RWPE1 (cell line): Measurements from ENCODE around the gene VARS1.
"Not testable (repeated sequence)": the region's sequence is repeated elsewhere in the genome, so short reads cannot be mapped to it uniquely, and the experiment has no call there.

Experiments used
- CTCF ChIA-PET: fragments of 350-600 bp; sonication (Branson Sonifier 250); formaldehyde crosslinking; extraction: SDS; loops from one replicate; lab custom pipeline; 2021; lab: Yijun Ruan, JAX
- POLR2A ChIA-PET: fragments of 400-600 bp; formaldehyde crosslinking; extraction: SDS; loops from one replicate; lab custom pipeline; 2020; ENCODE audit warnings: antibody characterized with exemption; ENCODE audit not compliant: low non-redundant PET; lab: Yijun Ruan, JAX
- DNase-seq: peaks from one replicate; pipeline ENCODE4 v3.0.0; 2012; ENCODE audit warnings: low spot score
- H3K27ac ChIP-seq: fragments of 450-650 bp; 2 replicates; pipeline ENCODE4 v1.5.1; 2017
- TF ChIP-seq, protein P1 (sequence below): fragments of 450-650 bp; conservative IDR thresholded peaks from 2 replicates; pipeline ENCODE4 v1.5.1; 2017; ENCODE audit warnings: low read depth, mild to moderate bottlenecking

The VARS1 gene

DNA sequence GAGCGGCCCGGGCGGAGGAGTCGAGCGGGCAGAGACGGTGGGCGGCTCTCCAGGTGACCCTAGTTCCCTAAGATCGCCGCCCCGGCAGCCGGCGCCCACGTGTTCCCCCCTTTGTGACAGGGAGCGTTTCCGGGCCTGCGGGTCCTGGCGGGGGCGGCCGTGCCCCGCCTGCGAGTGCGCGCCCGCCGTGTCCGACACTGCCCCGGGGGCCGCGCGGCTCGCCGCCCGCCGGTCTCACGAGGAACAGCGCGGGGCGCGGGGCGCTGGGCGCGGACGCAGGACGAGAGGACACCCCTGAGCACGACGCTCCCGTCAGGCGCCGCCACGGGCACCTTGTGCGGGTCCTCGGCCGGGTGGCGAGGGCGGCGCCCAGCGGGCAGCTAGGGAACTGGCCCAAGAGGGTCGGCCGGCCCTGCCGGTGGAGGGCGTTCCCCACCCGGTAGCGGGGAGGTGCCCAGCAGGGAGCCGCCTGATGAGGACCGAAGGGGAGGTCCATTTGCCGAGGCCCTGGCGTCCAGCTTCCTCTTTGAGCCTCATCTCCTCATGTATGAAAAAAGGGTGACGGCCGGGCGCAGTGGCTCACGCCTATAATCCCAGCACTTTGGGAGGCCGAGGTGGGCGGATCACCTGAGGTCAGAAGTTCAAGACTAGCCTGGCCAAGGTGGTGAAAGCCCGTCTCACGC, at the start of gene VARS1:
Gene VARS1, minus strand, starts transcription at position 137 of the 683 bp plus-strand sequence. CDS start 535 bp downstream, outside the sequence.
- POLR2A ChIA-PET: interaction anchor here (0.6 to 1.0 kb wide), 3 partner anchors 12 to 37 kb away, joined by 3 to 4 read pairs (median 4); no protein-coding TSS in a partner anchor
- TF ChIP-seq, protein P1, sequence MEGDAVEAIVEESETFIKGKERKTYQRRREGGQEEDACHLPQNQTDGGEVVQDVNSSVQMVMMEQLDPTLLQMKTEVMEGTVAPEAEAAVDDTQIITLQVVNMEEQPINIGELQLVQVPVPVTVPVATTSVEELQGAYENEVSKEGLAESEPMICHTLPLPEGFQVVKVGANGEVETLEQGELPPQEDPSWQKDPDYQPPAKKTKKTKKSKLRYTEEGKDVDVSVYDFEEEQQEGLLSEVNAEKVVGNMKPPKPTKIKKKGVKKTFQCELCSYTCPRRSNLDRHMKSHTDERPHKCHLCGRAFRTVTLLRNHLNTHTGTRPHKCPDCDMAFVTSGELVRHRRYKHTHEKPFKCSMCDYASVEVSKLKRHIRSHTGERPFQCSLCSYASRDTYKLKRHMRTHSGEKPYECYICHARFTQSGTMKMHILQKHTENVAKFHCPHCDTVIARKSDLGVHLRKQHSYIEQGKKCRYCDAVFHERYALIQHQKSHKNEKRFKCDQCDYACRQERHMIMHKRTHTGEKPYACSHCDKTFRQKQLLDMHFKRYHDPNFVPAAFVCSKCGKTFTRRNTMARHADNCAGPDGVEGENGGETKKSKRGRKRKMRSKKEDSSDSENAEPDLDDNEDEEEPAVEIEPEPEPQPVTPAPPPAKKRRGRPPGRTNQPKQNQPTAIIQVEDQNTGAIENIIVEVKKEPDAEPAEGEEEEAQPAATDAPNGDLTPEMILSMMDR: peak; percentile 86
- peak within 1 kb of the TSS; percentile 92 for H3K27ac ChIP-seq
- CTCF ChIA-PET: interaction anchor here (0.6 to 1.1 kb wide), 9 partner anchors 10 to 43 kb away, joined by 3 to 5 read pairs (median 4); no protein-coding TSS in a partner anchor
- peak; percentile 93 for DNase-seq

GRCh38 chr6:31844507-31844906, 49.0 kb upstream of the VARS1 start:
- ChIA-PET CTCF (no interaction called here), POLR2A (no interaction called here)
- no peak for DNase-seq
- H3K27ac ChIP-seq: peak overlapping the region; percentile 70
- TF ChIP-seq, protein P1: no peak

GRCh38 chr6:31842053-31842452, 46.5 kb upstream of the VARS1 start:
- H3K27ac ChIP-seq: peak overlapping the region; percentile 70
- POLR2A ChIA-PET: no interaction called here
- no peak for DNase-seq
- TF ChIP-seq, protein P1: no peak
- CTCF ChIA-PET: no interaction called here

DNA sequence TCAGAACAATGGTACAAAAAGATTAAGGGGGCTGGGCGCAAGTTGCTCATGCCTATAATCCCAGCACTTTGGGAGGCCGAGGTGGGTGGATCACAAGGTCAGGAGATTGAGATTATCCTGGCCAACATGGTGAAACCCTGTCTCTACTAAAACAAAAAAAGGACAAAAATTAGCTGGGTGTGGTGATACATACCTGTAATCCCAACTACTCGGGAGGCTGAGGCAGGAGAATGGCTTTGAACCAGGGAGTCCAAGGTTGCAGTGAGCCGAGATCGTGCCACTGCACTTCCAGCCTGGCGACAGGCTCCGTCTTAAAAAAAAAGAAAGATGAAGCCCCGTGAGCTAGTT, 44.2 kb upstream of the VARS1 start:
- DNase-seq, POLR2A ChIA-PET, CTCF ChIA-PET: not testable (repeated sequence)
- H3K27ac ChIP-seq: peak overlapping the region; percentile 36

DNA sequence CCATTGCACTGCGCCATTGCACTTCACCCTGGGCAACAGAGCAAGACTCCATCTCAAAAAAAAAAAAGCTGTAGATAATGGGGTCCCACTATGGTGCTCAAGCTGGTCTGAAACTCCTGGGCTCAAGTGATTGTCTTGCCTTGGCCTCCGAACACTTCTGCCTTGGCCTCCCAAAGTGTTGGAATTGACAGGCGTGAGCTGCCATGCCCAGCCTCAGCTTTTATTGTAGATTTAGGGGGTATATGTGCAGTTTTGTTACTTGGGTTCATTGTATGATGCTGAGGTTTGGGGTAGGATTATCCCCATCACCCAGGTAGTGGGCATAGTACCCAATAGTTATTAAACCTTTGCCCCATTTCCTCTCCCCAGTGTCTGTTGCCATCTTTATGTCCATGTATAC, 43.4 kb upstream of the VARS1 start:
- DNase-seq: no peak
- CTCF ChIA-PET: interaction anchor here (0.6 kb wide), 2 partner anchors 16 to 48 kb away, joined by 3 to 4 read pairs; no protein-coding TSS in a partner anchor
- TF ChIP-seq, protein P1: no peak
- peak overlapping the region; percentile 69 for H3K27ac ChIP-seq
- POLR2A ChIA-PET: no interaction called here

- peak overlapping the region; percentile 69 for H3K27ac ChIP-seq
- POLR2A ChIA-PET: interaction anchor here (0.7 kb wide), 2 partner anchors 16 to 1129 kb away, joined by 3 read pairs; no protein-coding TSS in a partner anchor
- CTCF ChIA-PET, DNase-seq: not testable (repeated sequence)
These were observed 42.6 kb upstream of the VARS1 start for GRCh38 chr6:31838114-31838553.

- TF ChIP-seq, protein P1: no peak
- POLR2A ChIA-PET: interaction anchor here (1.1 kb wide), 1 partner anchor 23 kb away, joined by 5 read pairs; the partner anchor contains the start of gene HSPA1L
- CTCF ChIA-PET: interaction anchor here (1.1 kb wide), 1 partner anchor 42 kb away, joined by 4 read pairs; no protein-coding TSS in a partner anchor
- no peak for DNase-seq
- H3K27ac ChIP-seq: peak overlapping the region; percentile 69
These were observed 42.0 kb upstream of the VARS1 start for GRCh38 chr6:31837369-31838113.
